OCI-LY3 (cell line): ENCODE data around the gene HPF1.

ENCODE experiments used
- CTCF ChIP-seq: fragments of 200-600, 300-600 bp; sonication (generic); IDR thresholded peaks from 2 replicates; pipeline ENCODE4 v1.5.1; 2014; ENCODE audit warnings: antibody characterized with exemption, low read length, low read depth
- EZH2phosphoT487 ChIP-seq: fragments of 200-600 bp; shearing (Covaris generic); IDR thresholded peaks from 2 replicates; pipeline ENCODE4 v1.6.1; 2018; ENCODE audit warnings: antibody characterized with exemption, mixed run types, low read depth

GRCh38 chr4:169761846-169762245, 4.1 kb upstream of the HPF1 start:
- TF ChIP-seq CTCF (no peak), EZH2phosphoT487 (no peak)
